Measurements from ENCODE around the gene ADAMTS2. TPM values are rescaled to one million over a fixed set of nuclear protein-coding genes. Genes with fewer than 3 reads are reported as not detected.

Gene ADAMTS2
- total RNA-seq, 1 experiment from 2014 or later, result not detected

GRCh38 chr5:179271428-179271734, 73.9 kb downstream of the ADAMTS2 start:
- ChIA-PET POLR2A (ENCODE audit: unreplicated experiment) (no interaction called here), CTCF (no interaction called here)
- Histone ChIP-seq H4K20me1 (ENCODE audit: low read length) (no peaks in the 10 kb centered on the region), H3K27me3 (ENCODE audit: low read length) (peaks cover under 1% of the 10 kb centered on the region), H3K4me1 (ENCODE audit: insufficient read depth, low read length) (no peaks in the 10 kb centered on the region), H3K27ac (ENCODE audit: low read length) (no peak overlapping the region), H3F3A (ENCODE audit: low read length, unreplicated experiment) (no peaks in the 10 kb centered on the region), H3K9me3 (ENCODE audit: low read length) (no peaks in the 10 kb centered on the region), H2AFZ (ENCODE audit: low read length) (no peak overlapping the region), H3K9me2 (replicated peaks; ENCODE audit: low read length) (no peaks in the 10 kb centered on the region), H3K4me2 (ENCODE audit: low read length) (no peak overlapping the region), H3K9ac (ENCODE audit: low read length) (no peak overlapping the region), H3K36me3 (ENCODE audit: low read depth, low read length) (no peaks in the 10 kb centered on the region), H3K4me3 (ENCODE audit: low read length) (no peak overlapping the region), H3K79me2 (ENCODE audit: low read length) (no peaks in the 10 kb centered on the region)
- intact Hi-C loops (cut with micrococcal nuclease), result no loop called here
- DNase-seq (no peak), ATAC-seq (no peak)
- BruUV-seq (replicated peaks), result no TSS peak
- TF ChIP-seq EZH2phosphoT487 (IDR thresholded peaks at IDR 0.05; ENCODE audit: borderline replicate concordance, low read length) (no peak), EZH2 (IDR thresholded peaks at IDR 0.05; ENCODE audit: low read length, unreplicated experiment) (no peak)
- TF ChIP-seq, protein P1, sequence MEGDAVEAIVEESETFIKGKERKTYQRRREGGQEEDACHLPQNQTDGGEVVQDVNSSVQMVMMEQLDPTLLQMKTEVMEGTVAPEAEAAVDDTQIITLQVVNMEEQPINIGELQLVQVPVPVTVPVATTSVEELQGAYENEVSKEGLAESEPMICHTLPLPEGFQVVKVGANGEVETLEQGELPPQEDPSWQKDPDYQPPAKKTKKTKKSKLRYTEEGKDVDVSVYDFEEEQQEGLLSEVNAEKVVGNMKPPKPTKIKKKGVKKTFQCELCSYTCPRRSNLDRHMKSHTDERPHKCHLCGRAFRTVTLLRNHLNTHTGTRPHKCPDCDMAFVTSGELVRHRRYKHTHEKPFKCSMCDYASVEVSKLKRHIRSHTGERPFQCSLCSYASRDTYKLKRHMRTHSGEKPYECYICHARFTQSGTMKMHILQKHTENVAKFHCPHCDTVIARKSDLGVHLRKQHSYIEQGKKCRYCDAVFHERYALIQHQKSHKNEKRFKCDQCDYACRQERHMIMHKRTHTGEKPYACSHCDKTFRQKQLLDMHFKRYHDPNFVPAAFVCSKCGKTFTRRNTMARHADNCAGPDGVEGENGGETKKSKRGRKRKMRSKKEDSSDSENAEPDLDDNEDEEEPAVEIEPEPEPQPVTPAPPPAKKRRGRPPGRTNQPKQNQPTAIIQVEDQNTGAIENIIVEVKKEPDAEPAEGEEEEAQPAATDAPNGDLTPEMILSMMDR (conservative IDR thresholded peaks at IDR 0.05; ENCODE audit: low read depth, low read length), result no peak

DNA sequence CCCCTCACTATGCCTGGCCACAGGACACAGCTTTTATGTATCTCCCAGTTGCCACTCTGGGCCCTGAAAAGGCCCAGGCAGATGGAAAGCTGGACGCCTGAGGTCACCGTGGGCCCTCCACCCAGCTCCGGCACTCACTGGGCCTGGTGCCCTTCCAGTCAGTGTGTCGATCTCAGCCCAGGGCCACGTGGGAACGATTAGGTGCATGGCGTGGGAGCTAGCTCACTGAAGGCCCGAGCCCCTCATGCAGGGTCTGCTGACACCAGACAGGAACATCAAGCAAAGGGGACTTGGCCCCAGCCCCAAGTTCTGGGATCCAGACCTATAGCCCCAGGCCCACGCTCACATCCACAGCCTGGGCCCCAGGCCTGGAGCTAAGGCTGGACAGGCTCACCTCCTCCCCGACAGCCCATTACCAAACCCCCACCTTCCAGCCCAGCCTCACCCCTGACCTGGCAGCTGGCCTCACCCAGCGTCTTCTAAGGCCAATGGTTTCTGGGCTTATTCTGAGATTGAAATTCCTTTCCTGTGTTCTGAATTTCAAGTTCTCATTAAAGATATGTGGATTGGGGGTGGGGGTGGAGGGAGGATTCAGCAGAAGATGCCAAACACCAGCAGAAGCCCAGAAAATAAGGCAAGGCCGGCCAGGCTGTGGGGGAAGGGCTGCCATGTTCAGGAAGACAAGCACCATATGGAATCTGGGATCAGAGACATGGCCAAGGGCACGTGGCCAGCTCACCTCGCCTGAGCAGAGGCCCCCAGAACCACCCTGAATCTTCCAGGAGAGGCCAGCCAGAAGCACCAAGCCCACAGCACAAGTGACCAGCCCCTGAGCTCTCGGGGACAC, 74.5 kb downstream of the ADAMTS2 start:
- intact Hi-C loops (cut with micrococcal nuclease), result no loop called here
- peaks cover 7% of the 10 kb centered on the region for H3K27me3 ChIP-seq (ENCODE audit: low read length)
- no peaks in the 10 kb centered on the region for H3K9me2 ChIP-seq (replicated peaks; ENCODE audit: low read length)
- no peak overlapping the region for H3K27ac ChIP-seq (ENCODE audit: low read length)
- no peaks in the 10 kb centered on the region for H3K9me3 ChIP-seq (ENCODE audit: low read length)
- DNase-seq (no peak), ATAC-seq (no peak)
- no TSS peak for BruUV-seq (replicated peaks)
- ChIA-PET POLR2A (ENCODE audit: unreplicated experiment) (no interaction called here), CTCF (no interaction called here)
- H3K4me3 ChIP-seq (ENCODE audit: low read length), result no peak overlapping the region
- H3K4me2 ChIP-seq (ENCODE audit: low read length), result no peak overlapping the region
- H3F3A ChIP-seq (ENCODE audit: low read length, unreplicated experiment), result no peaks in the 10 kb centered on the region
- TF ChIP-seq EZH2phosphoT487 (IDR thresholded peaks at IDR 0.05; ENCODE audit: borderline replicate concordance, low read length) (no peak), EZH2 (IDR thresholded peaks at IDR 0.05; ENCODE audit: low read length, unreplicated experiment) (no peak)
- TF ChIP-seq, protein P1 (conservative IDR thresholded peaks at IDR 0.05; ENCODE audit: low read depth, low read length), result no peak
- H3K4me1 ChIP-seq (ENCODE audit: insufficient read depth, low read length), result no peaks in the 10 kb centered on the region
- H3K9ac ChIP-seq (ENCODE audit: low read length), result no peak overlapping the region
- H3K36me3 ChIP-seq (ENCODE audit: low read depth, low read length), result no peaks in the 10 kb centered on the region
- H3K79me2 ChIP-seq (ENCODE audit: low read length), result no peaks in the 10 kb centered on the region
- no peak overlapping the region for H2AFZ ChIP-seq (ENCODE audit: low read length)
- no peaks in the 10 kb centered on the region for H4K20me1 ChIP-seq (ENCODE audit: low read length)

DNA sequence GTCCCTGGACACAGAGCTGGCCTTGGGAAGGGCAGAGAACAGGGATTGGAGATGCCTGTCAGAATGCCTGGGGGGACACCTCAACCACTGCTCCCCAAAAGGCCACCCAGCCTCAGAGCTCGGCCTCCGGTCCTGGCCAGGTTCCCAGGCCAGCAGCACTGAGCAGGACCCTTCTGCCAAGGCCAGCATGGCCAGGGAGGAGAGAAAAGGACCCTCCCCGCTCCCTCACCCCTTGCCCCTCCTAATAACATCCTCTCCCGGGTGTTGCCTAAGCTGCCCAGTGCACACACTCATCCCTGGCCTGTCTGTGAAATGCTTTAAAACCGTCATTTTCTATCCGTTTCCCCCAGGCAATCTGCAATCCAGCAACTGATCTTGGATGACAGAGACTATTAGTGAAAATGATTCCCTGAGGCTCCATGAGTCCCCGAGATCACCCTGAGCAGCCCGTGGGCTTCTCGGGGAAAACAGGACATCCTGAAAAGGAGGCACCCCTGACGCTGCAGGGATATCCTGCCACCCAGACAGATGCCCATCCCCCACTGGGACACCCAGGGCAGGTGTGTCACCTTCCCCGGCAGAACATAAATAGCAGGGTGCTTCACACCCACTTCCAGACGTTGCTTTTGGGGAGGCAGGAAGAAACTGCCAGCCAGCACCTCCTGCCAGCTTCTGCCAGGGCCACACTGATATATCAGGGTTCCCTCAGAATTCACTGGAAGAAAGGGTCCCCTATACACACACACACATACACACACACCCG, 75.3 kb downstream of the ADAMTS2 start:
- Histone ChIP-seq H3K9me2 (replicated peaks; ENCODE audit: low read length) (no peaks in the 10 kb centered on the region), H3K27me3 (ENCODE audit: low read length) (peaks cover 15% of the 10 kb centered on the region), H3K9ac (ENCODE audit: low read length) (no peak overlapping the region), H3K9me3 (ENCODE audit: low read length) (no peaks in the 10 kb centered on the region), H4K20me1 (ENCODE audit: low read length) (no peaks in the 10 kb centered on the region), H3K79me2 (ENCODE audit: low read length) (no peaks in the 10 kb centered on the region), H3K27ac (ENCODE audit: low read length) (no peak overlapping the region), H2AFZ (ENCODE audit: low read length) (no peak overlapping the region), H3K4me3 (ENCODE audit: low read length) (no peak overlapping the region), H3K4me2 (ENCODE audit: low read length) (no peak overlapping the region), H3K36me3 (ENCODE audit: low read depth, low read length) (no peaks in the 10 kb centered on the region), H3K4me1 (ENCODE audit: insufficient read depth, low read length) (no peaks in the 10 kb centered on the region), H3F3A (ENCODE audit: low read length, unreplicated experiment) (no peaks in the 10 kb centered on the region)
- intact Hi-C loops (cut with micrococcal nuclease), result no loop called here
- ChIA-PET POLR2A (ENCODE audit: unreplicated experiment) (no interaction called here), CTCF (no interaction called here)
- DNase-seq (no peak), ATAC-seq (no peak)
- TF ChIP-seq, protein P1 (conservative IDR thresholded peaks at IDR 0.05; ENCODE audit: low read depth, low read length), result no peak
- TF ChIP-seq EZH2phosphoT487 (IDR thresholded peaks at IDR 0.05; ENCODE audit: borderline replicate concordance, low read length), result no peak
- TF ChIP-seq EZH2 (IDR thresholded peaks at IDR 0.05; ENCODE audit: low read length, unreplicated experiment), result no peak
- no TSS peak for BruUV-seq (replicated peaks)
